IPS DF 19.7 (cell line): ENCODE measurements around the gene ZNF549.
A peak's percentile ranks its signal among the peaks of the same experiment; 100 is the strongest.

Experiments used
- DNase-seq: peaks from one replicate; pipeline ENCODE4 v3.0.0-alpha.2; 2013; ENCODE audit warnings: low read depth, low spot score

Gene ZNF549

GRCh38 chr19:57566396-57567265, 39.5 kb downstream of the ZNF549 start:
- DNase-seq: no peak

DNA sequence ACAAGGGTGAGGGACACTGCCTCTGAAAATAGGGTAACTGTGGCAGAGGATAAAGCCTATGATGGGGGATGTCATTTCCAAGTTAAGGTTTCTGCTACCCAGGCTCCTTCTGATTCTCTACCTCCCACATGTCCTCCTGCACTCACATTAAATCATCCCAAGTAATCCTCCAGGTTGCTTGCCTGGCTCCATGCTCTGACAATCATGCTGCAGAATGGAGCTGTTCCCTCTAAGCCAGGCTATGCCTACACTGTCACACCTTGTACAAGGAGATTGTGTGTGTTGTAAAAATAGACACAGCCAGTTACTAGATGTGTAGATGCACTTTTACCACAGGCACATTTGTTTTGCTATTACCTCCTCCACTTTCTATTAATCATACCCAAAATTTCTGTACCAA, 43.6 kb downstream of the ZNF549 start:
- DNase-seq: no peak

- no peak for DNase-seq
Measured at GRCh38 chr19:57572415-57572947, 45.3 kb downstream of the ZNF549 start.

DNA sequence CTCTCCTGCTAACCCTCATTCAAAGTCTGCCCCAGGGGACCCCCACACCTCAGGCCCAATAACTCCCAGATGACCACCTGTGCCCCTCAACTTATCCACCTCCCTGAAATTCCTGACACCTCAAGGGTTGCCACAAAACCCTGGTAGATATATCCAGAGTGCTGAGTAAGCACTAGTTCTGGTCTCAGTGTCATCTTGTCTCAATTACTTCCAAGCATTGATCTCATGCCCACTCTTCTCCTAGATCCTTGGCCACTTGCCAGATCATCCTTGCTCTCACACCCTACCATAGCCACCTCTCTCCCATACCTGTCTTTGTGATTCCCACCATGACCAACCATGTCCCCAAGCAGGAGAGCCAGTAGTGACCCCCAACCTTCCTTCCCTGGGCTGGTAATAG, 49.5 kb downstream of the ZNF549 start:
- DNase-seq: no peak

DNA sequence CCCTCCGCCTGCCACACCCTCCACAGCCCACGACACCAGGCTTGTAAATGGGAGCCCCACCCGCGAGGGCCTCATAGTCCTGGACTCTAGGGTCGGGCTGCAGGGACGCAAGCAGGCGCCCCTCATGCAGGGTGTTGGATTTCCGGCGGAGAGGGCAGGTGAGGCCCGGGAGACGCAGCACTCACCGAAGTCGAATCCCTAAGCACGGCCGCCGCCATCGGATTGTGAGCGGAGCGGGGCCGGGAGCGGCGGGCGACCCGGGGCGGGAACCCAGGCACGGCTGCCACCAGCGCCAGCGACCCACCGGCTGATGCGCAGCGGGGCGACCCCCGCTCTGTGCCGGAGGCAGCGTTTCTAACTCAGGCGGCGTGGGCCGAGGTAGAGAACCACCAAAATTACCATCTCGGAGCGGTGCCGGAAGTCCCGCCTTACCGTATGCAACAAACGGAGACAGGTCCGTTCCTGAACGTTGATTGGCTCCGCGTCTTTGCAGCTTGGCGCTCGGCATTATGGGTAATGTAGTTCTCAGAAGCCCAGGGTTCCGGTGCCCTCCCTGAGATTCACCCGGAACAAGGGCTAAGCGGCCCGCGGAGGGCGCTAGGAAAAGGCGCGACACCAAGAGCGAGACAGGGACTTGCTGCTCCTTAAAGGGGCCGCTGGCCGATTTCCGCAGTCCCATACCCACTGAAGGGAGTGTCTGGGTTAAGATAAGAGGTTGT, 51.5 kb downstream of the ZNF549 start, which contains the start of gene ZNF416:
Gene ZNF416, minus strand, starts transcription at position 425 of the 719 bp plus-strand sequence. Its CDS starts 207 bp downstream, at position 218.
- peak; percentile 99 for DNase-seq

GRCh38 chr19:57583104-57583520, 56.0 kb downstream of the ZNF549 start:
- no peak for DNase-seq

GRCh38 chr19:57583521-57584416, 56.6 kb downstream of the ZNF549 start, which contains the start of gene ZIK1:
Gene ZIK1 (plus strand): TSS chr19:57584145. CDS start chr19:57584357, 212 bp downstream.
- DNase-seq: peak; percentile 97

- no peak for DNase-seq
Measured at GRCh38 chr19:57587529-57587928, 60.4 kb downstream of the ZNF549 start.

DNA sequence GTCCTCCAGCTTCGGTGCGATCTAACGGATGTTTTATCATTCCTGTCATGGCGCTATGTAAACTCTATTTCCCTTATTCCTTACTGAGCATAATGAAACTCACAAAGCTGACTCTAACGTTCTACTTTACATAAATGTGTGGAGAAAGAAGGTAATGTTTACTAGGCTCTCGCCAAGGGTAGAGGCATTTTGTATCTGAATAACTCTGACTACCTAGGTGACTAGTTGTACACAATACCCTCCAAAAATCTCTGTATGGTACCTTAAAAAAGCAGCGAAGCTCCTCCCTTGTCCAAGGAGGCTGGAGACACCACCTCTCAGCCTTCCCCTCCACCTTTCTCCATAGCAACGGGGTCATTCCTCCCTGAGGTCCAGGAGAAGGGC, 72.2 kb downstream of the ZNF549 start:
- no peak for DNase-seq

GRCh38 chr19:57599761-57600383, 72.7 kb downstream of the ZNF549 start, which contains the start of gene ZNF530:
Gene ZNF530 (plus strand): TSS chr19:57599885. CDS start chr19:57604346, 4,461 bp downstream.
- DNase-seq: peak; percentile 87

DNA sequence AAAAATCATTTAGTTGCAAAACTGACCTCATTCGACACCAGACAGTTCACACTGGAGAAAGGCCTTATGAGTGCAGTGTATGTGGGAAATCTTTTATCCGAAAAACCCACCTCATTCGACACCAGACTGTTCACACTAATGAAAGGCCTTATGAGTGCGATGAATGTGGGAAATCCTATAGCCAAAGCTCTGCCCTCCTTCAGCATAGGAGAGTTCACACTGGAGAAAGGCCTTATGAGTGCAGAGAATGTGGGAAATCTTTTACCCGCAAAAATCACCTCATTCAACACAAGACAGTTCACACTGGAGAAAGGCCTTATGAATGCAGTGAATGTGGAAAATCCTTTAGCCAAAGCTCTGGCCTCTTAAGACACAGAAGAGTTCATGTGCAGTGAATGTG, 79.8 kb downstream of the ZNF549 start:
- no peak for DNase-seq
